Embryonic facial prominence (tissue), 1 donor: Measurements from ENCODE around the gene HTD2.
"Not testable (repeated sequence)": the region's sequence is repeated elsewhere in the genome, so short reads cannot be mapped to it uniquely, and the experiment has no call there.

Experiments
- DNase-seq: peaks from one replicate; pipeline ENCODE4 v3.0.0-alpha.2; 2016; ENCODE audit errors: extremely low spot score

HTD2 gene

DNA sequence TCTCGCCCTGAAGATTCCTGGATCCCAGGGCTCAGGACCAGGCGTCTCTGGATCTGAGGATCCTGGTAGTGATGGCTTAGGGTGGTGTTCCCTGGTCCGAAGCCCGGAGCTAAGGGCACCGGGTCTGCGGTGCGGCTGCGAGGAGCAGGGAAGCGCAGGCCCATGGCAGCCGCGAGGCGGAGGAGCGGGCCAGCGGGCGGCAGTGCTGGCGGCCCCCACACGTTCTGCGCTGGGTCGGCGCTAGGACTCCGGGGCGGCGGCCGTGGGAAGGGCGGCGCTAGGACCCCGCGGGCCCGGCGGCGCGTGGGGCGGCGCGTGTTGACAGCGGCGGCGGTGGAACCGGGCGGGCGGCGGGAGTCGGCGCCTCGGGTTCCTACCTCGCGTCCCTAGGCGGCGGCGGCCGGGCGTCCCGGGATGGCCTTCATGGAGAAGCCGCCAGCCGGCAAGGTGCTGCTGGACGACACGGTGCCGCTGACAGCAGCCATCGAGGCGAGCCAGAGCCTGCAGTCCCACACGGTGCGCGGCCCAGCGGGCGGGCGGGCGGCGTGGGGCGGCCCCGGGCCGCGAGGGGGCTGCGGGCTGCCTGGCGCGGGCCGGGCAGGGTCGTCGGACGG lies 26.4 kb downstream of the HTD2 start, which contains the start of gene PXK:
Gene PXK, plus strand, starts transcription at position 318 of the 614 bp plus-strand sequence. Its CDS starts 97 bp downstream, at position 415.
- DNase-seq: peak; percentile 18

DNA sequence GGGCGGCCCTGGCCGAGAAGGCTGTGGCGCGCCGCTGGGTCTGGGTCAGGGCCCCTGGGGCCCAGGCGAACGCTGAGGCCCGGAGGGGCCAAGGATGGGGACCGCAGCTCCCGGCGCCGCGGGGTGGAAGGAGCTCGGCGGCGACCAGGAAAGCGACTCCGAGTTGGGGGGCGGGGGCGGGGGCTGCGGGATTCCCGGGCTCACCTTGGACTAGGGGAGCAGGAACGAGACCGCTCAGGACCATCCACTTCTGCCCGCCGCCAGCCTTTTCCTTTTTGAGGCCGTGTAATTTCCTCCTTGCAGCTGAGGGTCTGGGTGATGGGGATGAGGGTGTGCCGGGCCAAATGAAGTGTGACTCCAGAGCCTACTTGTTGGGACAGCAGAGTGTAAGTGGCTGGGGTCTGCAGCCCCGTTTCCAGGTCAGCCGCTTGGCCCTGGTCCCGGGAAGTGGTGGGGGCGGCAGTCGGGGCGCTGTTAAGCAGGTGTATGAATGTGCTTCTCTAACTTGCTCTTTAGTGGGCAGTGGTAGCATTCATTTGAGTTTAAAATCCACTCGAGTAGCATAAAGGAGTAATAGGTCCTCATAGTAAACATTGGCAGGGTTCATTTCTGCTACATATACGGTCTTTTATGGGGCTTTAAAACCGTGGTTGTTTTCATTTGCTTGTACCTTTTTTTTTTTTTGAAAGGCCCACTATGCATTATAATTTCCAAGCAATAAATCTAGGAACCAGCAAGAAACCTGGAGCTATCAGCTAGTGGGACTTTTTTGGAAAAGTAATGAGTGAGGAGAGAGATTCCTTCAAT lies 27.1 kb downstream of the HTD2 start:
- peak; percentile 29 for DNase-seq

DNA sequence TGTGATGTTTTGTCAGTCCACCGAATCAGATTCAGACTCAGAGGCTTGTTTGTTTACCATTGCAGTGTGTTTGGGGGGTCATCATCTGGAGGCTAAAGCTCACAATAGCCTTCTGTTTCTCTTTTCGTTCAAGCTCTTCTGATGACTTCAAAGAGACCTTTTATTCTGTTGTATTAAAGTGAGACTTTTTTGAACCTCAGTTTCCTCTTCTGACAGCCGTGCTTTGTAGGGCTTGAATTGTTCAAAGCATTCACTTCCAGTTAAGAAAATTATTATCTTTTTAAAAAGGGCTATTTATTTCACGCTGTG lies 27.6 kb downstream of the HTD2 start:
- no peak for DNase-seq

DNA sequence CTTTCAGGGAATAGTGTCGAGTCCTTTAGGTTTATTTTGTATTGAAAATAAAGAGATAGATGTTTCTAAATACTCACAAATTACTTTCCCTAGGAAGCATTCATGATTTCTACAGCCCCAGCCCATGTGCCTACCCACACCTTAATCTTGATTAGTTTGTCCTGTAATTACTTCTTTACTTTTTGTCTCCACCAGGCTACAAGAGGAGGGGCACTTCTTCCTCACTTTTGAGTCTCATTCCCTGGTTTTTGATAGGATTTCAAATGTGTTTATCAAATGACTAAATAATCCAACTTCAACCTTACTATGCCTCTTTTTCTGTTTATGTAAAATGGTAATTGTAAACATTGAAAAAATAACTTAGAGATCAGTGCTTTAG lies 28.2 kb downstream of the HTD2 start:
- no peak for DNase-seq

DNA sequence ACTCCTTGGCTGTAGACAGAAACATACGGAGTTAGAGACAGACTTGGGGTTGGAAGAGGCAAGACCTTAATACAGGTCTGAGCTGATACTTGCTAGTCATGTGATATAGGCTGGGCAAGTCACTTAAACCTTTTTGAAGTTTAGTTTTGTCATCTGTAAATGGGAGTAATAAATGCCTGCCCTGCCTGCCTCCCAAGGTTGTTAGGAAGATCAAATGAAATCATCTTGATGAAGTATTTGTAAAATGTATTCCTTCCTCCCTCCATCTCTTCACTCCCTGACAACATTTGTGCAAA lies 29.3 kb downstream of the HTD2 start:
- no peak for DNase-seq

DNA sequence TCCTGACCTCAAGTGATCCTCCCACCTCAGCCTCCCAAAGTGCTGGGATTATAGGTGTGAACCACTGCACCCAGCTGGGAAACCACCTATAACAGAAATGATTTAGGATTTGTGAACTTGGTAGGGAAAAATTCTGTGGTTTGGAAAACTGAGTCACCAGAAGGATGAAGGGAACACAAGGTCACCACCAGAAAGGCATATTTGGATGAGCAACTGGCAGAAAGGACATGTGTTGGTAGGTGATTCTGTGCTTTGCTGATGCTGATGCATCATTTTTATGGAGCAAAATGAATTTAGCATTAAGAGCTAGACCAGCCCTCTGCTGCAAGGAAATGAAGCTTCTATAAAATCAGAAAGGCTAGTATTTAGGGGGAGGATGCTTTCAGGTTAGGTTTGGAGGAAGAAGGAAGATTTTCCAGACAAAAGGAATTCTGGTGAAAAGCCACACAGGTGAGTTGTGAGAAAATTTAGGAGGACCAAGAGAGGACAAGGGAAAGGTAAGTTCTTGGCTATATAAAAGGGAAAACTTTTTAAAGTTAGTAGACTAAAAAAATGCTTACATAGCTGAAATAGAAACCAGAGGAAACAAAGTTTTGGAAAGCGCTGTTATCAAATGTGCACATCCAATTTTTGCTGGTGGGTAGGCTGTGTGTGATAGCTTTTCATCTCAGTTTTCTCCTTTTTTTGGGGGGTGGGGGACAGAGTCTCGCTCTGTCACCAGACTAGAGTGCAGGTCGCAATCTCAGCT lies 30.0 kb downstream of the HTD2 start:
- no peak for DNase-seq

DNA sequence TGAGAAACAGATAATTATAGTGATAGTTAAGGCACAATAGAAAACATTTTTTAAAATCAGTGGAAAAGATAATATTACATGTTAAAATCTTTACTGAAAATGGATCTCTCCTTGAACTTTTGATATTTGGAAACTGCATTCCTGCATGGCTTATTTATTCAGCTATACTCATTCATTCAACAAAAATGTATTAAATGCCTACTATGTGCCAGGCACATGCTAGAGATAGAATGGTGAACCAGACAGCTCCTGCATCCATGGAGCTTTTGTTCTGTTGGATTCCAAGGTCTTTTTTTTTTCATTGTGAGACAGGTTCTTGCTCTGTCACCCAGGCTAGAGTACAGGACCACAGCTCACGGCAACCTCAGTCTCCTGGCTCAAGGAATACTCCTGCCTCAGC lies 30.9 kb downstream of the HTD2 start:
- DNase-seq: no peak

DNA sequence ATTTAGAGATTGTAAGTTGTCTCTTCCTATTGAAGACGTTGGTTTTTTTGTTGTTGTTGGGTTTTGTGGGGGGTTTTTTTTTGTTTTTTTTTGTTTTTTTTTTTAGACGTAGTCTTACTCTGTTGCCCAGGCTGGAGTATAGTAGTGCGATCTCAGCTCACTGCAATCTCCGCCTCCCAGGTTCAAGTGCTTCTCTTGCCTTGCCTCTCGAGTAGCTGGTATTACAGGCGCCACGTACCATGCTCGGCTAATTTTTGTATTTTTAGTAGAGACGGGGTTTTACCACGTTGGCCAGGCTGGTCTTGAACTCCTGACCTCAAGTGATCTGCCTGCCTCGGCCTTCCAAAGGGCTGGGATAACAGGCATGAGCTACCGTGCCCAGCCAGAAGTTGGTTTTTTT lies 32.8 kb downstream of the HTD2 start:
- DNase-seq: not testable (repeated sequence)

DNA sequence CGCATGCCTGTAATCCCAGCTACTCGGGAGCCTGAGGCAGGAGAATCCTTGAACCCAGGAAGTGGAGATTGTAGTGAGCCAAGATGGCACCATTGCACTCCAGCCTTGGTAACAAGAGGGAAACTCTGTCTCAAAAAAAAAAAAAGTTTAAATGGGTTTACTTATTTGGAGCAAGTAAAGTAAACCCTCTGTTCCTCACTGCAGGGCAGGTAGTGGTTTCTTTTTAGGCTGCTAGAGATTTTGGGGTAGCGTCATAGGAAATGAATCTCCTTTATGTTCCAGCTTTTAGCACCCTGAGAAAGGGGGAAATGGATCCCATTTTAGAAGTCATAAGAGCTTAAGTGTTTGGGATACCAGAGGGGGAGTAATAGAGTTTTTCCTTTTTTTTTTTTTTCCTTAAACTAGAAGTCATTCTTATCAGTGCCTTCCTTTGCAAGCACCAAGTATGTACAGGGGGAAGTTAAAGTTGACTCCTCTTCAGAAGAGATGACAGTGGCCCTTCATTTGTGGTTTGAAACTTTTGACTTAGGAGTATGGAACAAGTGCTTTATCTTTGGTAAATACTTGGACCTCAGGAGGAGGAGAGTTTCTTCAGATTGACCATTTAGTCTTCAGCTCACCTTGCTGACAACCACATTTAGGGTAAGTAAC lies 34.4 kb downstream of the HTD2 start:
- no peak for DNase-seq

DNA sequence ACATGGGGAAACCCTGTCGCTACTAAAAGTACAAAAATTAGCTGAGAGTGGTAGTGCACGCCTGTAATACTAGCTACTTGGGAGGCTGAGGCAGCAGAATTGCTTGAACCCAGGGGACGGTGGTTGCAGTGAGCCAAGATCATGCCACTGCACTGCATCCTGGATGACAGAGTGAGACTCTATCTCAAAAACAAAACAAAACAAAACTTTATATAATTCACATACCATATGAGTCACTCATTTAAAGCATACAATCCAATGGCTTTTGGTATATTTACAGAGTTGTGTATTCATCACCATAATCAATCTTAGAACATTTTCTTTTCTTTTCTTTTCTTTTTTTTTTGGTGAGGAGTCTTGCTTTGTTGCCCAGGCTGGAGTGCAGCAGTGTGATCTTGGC lies 35.1 kb downstream of the HTD2 start:
- DNase-seq: no peak

DNA sequence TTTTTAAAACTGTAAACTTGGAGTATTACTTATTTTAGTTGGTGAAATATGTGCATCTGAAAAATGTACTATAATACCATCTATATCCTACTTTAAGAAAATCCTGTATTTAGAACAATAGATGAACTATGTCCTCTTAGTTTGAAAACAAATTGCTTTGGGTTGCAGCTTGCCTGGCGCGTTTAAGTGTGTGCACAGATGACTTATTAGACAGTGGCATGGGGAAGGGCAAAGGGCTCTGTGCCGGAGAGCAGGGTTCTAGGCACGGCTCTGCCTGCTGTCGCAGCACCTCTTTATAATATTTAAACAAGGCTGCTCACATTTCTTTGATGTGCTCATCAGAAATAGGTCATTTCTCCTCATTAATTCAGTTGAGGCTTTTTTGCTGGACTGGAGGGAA lies 36.4 kb downstream of the HTD2 start:
- DNase-seq: no peak

DNA sequence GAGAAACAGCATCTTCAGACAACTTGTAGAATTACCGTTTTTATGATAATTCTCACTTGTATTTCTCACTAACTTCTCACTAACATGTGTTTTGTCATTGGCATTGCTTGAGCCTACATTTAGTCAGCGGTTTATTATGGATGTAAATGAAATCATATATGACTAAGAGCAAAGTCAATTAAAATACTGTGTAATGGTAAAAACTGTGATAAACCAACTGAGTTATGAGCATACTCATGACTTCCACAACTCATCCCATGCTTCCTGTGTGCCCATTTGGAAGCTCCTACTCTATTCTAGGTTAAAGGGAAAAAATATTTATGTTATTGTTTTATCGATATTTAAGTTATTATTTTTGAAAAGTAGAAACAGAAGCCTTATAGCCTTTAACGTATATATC lies 39.1 kb downstream of the HTD2 start:
- no peak for DNase-seq

DNA sequence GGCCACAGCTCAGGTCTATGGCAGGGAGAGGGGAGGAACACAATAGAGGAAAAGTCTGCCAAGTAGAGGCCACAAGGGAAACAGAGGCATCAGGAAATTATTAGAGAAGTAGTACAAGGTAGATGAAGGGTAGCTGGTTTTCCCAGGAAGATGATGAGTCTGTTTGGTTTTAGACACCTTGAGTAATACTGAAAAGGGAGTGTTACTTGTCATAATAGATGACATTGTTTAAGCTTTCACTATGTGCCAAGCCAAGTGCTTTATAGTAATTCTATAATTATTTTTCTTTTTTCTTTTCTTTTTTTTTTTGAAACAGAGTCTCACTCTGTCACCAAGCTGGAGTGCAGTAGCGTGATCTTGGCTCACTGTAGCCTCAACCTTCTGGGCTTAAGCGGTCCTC lies 40.0 kb downstream of the HTD2 start:
- no peak for DNase-seq

DNA sequence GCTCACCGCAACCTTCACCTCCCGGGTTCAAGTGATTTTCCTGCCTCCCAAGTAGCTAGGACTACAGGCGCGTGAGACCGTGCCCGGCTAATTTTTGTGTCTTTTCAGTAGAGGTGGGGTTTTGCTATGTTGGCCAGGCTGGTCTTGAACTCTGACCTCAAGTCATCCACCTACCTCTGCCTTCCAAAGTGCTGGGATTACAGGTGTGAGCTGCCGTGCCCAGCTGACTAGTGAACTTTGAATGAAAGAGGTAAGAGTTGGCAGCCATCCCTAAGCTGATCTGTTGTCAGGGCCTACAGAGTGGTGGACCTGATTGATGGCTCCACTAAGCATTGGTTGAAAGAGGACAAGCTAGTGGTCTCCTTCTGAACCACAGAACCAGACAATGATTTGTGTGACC lies 41.7 kb downstream of the HTD2 start:
- no peak for DNase-seq

DNA sequence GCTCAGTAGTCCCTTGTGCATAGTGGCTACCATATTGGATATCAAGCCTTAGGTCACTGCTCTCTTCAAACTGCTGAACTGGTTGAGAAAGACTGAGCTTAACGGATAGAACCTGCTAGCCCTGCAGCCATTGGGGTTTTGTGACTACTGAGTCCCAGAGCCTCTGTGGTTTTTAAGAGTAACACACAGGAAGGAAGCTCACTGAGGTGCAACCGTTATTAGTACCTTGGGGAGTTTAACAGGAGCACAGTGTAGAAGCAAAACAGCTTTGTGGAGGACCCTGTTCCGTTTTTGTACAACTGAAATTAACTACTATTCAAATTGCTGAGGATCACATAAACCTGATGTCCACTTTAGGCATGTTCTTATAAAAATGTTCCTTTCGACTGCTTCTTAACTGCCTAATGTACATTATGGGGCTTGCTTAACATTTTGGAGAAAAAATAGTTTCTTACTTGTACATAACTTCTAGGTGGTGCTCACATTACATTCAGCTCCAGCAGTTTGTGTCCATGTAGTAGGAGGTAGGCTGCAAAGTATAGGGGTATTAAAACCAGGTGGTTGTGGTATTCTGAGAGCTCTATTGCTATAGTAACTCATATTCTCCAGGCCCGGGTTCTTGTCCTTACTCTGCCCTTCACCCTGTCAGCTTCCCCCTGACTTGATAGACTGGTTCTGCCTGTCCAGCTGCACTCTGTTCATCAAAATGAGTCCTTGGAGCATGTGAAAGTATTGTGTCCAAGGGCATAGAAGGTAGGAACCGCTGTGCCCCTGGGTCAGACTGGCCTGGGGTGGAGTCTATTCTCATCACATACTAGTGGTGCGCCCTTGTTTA lies 43.7 kb downstream of the HTD2 start:
- DNase-seq: no peak

DNA sequence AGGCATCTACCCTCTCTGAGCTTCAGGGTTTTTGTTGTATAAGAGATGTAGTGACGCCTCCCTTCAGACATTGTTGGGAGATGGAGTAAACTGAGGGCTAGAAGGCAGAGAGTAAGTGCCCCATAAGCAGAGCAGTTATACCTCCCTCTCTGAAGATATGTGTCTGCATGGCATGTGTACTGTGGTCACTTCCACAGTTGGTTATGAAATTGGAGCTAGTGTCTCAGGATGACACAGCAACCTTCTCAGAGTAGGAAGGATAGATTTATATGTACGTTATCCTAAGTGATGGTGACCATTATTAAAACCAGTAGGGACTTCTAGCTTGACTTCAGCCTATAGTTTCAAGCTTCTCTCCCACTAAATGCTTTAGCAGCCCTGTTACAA lies 44.3 kb downstream of the HTD2 start:
- no peak for DNase-seq

DNA sequence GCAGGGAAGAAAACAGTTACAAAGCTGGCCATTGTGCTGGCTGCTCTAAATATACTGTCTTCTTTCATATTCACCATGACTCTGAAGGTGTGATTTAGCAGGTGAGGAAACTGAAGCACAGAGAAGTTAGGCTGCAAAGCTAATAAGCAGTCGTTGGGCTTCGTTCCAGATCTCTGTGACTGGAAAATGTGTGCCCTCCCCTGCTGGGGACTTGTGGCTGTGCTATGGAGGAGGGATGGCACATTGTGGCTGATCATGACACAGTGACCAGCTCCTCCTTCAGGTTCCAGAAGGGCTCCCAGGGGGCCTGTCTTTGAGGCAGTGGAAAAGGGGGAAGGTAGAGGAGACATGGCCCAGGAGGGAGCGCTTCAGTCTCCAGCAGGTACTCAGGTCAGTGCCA lies 45.6 kb downstream of the HTD2 start:
- no peak for DNase-seq

DNA sequence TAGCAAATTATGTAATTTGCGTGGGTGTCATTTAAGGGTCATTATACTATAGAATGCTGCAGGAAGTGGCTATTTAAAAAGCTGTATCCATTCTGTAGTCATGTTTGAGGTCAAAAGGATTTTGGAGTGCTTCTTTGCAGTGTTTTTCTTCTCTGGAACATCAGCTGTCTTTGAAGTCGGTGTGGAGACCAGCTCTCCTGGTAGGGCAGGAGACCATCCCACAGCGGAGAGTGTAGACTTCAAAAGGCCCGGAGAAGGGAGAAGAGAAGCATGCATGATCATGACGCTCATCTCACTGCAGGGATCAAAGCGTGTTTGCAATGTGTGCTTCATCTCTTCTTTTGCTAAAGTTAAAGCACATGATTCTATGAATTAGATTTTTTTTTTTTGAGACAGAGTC lies 46.3 kb downstream of the HTD2 start:
- DNase-seq: no peak

DNA sequence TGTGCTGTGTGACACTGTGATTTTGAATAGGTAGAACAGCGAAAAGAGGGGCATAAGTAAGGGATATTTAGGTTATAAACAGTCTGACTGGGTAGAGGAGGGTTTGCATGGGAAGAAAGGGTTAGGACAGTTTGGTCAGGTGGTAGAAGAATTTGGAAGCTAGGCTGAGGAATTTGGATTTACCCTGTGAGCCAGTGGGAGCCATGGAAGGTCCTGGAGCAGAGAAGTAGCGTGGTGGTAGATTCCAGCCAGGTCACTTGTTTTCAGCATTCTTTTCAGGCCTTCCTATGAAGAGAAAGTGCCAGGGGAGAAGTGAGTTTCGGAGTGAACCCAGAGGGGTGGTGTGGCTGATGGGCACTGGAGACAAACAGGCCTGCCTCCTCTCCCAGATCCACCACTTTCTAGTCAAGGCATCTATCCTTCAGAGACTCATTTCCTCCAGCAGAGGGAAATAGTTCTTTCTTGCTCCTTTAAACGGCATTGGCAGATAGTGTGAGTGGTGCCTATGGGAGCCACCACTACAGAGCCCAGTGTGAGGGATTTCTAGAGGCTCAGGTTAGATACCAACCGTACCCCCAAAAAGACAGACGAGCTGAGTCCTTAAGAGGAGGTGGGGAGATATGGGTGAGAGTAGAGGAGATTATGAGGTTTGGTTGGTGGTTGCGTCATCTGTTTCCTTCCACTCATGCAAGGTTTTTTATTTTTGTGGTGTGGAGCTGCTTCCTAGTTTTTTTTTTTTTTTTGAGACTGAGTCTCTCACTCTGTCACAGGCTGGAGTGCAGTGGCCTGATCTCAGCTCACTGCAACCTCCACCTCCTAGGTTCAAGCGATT lies 47.6 kb downstream of the HTD2 start:
- no peak for DNase-seq

DNA sequence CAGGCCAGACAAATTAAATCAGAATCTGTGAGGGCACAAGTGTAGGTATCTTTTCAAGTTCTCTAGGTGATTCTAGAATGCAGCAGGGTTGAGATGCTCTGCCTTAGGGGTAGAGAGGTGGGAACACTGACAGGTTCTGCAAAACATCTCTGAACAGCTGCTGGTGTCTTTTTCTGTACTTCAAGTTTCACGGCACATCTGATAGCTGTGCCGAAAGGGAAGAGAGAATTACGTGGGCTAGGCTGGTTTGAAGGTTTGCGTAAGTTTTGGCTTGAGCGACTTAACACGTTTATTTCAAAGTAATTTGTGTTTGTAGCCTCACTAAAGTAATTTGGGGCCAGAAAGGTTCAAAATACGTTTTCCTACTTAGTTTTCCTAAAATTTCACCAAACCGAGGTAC lies 48.9 kb downstream of the HTD2 start:
- no peak for DNase-seq

DNA sequence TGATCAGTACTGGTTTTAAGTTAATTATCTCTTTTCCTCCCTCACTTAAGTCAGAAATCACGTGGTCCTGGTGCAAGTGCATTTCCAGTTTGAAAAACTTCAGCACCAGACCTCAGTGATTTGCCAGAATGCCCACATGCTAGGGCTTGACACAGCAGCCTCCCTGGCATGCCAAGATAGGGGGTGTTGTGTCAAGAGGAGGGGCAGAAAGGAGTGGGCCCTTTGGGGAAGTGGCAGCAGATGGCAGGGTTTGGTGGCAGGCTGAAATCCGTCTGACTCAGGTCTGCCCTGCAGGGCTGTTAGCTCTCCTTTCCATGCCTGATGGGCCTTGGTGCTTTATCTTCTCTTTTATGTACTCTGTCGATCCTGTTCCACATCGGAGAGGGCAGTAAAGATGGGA lies 49.7 kb downstream of the HTD2 start:
- no peak for DNase-seq
